ENCODE measurements around the gene CNRIP1. TPM values are rescaled to one million over a fixed set of nuclear protein-coding genes. Genes with fewer than 3 reads are reported as not detected.

CNRIP1 gene
- total and polyA plus RNA-seq, 2 donors from 2014 or later, result 8.7 to 14.1 TPM

GRCh38 chr2:68287580-68288441 is 31.9 kb downstream of the CNRIP1 start:
- Histone ChIP-seq H3K4me1 (ENCODE audit: control insufficient read depth in 2 of 3, insufficient read depth in 2 of 3, low read depth in 1 of 3, low read length in 3 of 3) (peaks cover 0 to 5% (median 4%) of the 10 kb centered on the region in 3 donors), H3K27me3 (ENCODE audit: control insufficient read depth, insufficient read depth, low read length) (no peaks in the 10 kb centered on the region), H3K27ac (ENCODE audit: low read depth in 2 of 2, low read length in 2 of 2) (peak overlapping the region in 1 of 2 donors; percentile 63), H3K4me3 (ENCODE audit: low read length in 3 of 3) (no peak overlapping the region), H3K9ac (ENCODE audit: low read length in 3 of 3) (peak overlapping the region in 1 of 3 donors; percentile 48), H3K36me3 (ENCODE audit: control insufficient read depth in 2 of 3, insufficient read depth in 3 of 3, low read length in 3 of 3) (no peaks in the 10 kb centered on the region), H3K9me3 (ENCODE audit: control insufficient read depth in 2 of 3, insufficient read depth in 1 of 3, low read length in 3 of 3) (no peaks in the 10 kb centered on the region)
- intact Hi-C loops (cut with DNase I), result no loop called here
- TF ChIP-seq, protein P1, sequence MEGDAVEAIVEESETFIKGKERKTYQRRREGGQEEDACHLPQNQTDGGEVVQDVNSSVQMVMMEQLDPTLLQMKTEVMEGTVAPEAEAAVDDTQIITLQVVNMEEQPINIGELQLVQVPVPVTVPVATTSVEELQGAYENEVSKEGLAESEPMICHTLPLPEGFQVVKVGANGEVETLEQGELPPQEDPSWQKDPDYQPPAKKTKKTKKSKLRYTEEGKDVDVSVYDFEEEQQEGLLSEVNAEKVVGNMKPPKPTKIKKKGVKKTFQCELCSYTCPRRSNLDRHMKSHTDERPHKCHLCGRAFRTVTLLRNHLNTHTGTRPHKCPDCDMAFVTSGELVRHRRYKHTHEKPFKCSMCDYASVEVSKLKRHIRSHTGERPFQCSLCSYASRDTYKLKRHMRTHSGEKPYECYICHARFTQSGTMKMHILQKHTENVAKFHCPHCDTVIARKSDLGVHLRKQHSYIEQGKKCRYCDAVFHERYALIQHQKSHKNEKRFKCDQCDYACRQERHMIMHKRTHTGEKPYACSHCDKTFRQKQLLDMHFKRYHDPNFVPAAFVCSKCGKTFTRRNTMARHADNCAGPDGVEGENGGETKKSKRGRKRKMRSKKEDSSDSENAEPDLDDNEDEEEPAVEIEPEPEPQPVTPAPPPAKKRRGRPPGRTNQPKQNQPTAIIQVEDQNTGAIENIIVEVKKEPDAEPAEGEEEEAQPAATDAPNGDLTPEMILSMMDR (IDR thresholded peaks at IDR 0.05; ENCODE audit: borderline replicate concordance, extremely low read depth, insufficient read depth), result no peak
- DNase-seq (peak in 2 of 5 donors; percentile 30 to 66), FAIRE-seq (peak; percentile 89)

DNA sequence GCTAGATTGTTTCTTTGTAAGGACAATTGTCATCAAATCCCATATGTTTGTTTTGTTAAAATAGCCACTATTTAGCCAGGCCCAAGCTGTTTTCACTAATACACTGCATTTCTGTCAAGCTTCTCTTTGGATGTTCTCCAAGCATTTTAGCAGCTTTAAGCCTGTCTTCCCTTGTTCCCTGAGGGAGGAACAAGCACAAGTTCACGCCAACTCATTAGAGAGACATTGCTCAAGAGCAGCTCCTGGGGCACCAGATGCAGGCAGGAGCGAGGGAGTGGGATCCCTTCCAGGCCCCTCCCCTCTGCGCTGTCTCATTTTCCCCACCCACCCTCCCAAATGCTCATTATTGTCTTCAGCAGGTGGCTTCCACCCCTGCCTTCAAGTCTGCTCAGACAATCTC is 34.9 kb downstream of the CNRIP1 start:
- intact Hi-C loops (cut with DNase I), result no loop called here
- no peaks in the 10 kb centered on the region for H3K36me3 ChIP-seq (ENCODE audit: control insufficient read depth in 2 of 3, insufficient read depth in 3 of 3, low read length in 3 of 3)
- no peak overlapping the region for H3K27ac ChIP-seq (ENCODE audit: low read depth in 2 of 2, low read length in 2 of 2)
- peaks cover 0 to 5% (median 4%) of the 10 kb centered on the region in 3 donors for H3K4me1 ChIP-seq (ENCODE audit: control insufficient read depth in 2 of 3, insufficient read depth in 2 of 3, low read depth in 1 of 3, low read length in 3 of 3)
- H3K27me3 ChIP-seq (ENCODE audit: control insufficient read depth, insufficient read depth, low read length), result no peaks in the 10 kb centered on the region
- FAIRE-seq, result no peak
- no peak overlapping the region for H3K4me3 ChIP-seq (ENCODE audit: low read length in 3 of 3)
- no peak overlapping the region for H3K9ac ChIP-seq (ENCODE audit: low read length in 3 of 3)
- TF ChIP-seq, protein P1 (IDR thresholded peaks at IDR 0.05; ENCODE audit: borderline replicate concordance, extremely low read depth, insufficient read depth), result no peak
- no peaks in the 10 kb centered on the region for H3K9me3 ChIP-seq (ENCODE audit: control insufficient read depth in 2 of 3, insufficient read depth in 1 of 3, low read length in 3 of 3)
- peak in 1 of 5 donors; percentile 73 for DNase-seq

- Histone ChIP-seq H3K27ac (ENCODE audit: low read depth in 2 of 2, low read length in 2 of 2) (no peak overlapping the region), H3K4me1 (ENCODE audit: control insufficient read depth in 2 of 3, insufficient read depth in 2 of 3, low read depth in 1 of 3, low read length in 3 of 3) (peaks cover 0 to 5% (median 4%) of the 10 kb centered on the region in 3 donors), H3K9me3 (ENCODE audit: control insufficient read depth in 2 of 3, insufficient read depth in 1 of 3, low read length in 3 of 3) (no peaks in the 10 kb centered on the region), H3K9ac (ENCODE audit: low read length in 3 of 3) (no peak overlapping the region), H3K27me3 (ENCODE audit: control insufficient read depth, insufficient read depth, low read length) (no peaks in the 10 kb centered on the region), H3K36me3 (ENCODE audit: control insufficient read depth in 2 of 3, insufficient read depth in 3 of 3, low read length in 3 of 3) (no peaks in the 10 kb centered on the region), H3K4me3 (ENCODE audit: low read length in 3 of 3) (no peak overlapping the region)
- no peak for DNase-seq
- TF ChIP-seq, protein P1 (IDR thresholded peaks at IDR 0.05; ENCODE audit: borderline replicate concordance, extremely low read depth, insufficient read depth), result no peak
- intact Hi-C loops (cut with DNase I), result no loop called here
- FAIRE-seq, result no peak
Measured at GRCh38 chr2:68283419-68283812, 36.3 kb downstream of the CNRIP1 start.
